ENCODE results near the gene ZSWIM7. TPM values are rescaled to one million over a fixed set of nuclear protein-coding genes. Genes with fewer than 3 reads are reported as not detected.
A peak's percentile ranks its signal among the peaks of the same experiment; 100 is the strongest.

The ZSWIM7 gene
- total and polyA plus RNA-seq, 7 donors, result 13.0 to 55.5 (median 25.8) TPM

GRCh38 chr17:16019347-16019746 is 19.8 kb upstream of the ZSWIM7 start:
- intact Hi-C loops (cut with DNase I), result no loop called here
- H3K36me3 ChIP-seq, result peaks cover 0 to 57% (median 4%) of the 10 kb centered on the region in 4 donors
- no peak overlapping the region for H3K27ac ChIP-seq
- no peak for TF ChIP-seq EP300 (IDR thresholded peaks at IDR 0.05)
- TF ChIP-seq POLR2A (IDR thresholded peaks at IDR 0.05), result no peak
- no peak for TF ChIP-seq CTCF (IDR thresholded peaks at IDR 0.05)
- TF ChIP-seq POLR2AphosphoS5 (IDR thresholded peaks at IDR 0.05), result no peak
- DNase-seq, result no peak
- no peaks in the 10 kb centered on the region for H3K27me3 ChIP-seq
- H3K4me3 ChIP-seq, result no peak overlapping the region
- no peaks in the 10 kb centered on the region for H3K9me3 ChIP-seq
- WGBS, 2 donors, result 88% methylated on average over 1 of the region's 1 CpG
- H3K4me1 ChIP-seq, result peaks cover 0 to 19% (median 10%) of the 10 kb centered on the region in 4 donors

GRCh38 chr17:16013943-16014407 is 14.5 kb upstream of the ZSWIM7 start:
- TF ChIP-seq POLR2A (IDR thresholded peaks at IDR 0.05) (no peak), CTCF (IDR thresholded peaks at IDR 0.05) (peak in 2 of 4 experiments; percentile 40 to 46), POLR2AphosphoS5 (IDR thresholded peaks at IDR 0.05) (peak in 1 of 4 donors; percentile 19)
- 59 to 71% methylated on average over 3 of the region's 3 CpGs for WGBS, 2 donors
- peaks cover 0 to 24% (median 3%) of the 10 kb centered on the region in 4 donors for H3K4me1 ChIP-seq
- intact Hi-C loops (cut with DNase I), result no loop called here
- peak overlapping the region in 2 of 4 donors; percentile 1 to 41 for H3K27ac ChIP-seq
- H3K36me3 ChIP-seq, result peaks cover 0 to 82% (median 3%) of the 10 kb centered on the region in 4 donors
- H3K27me3 ChIP-seq, result no peaks in the 10 kb centered on the region
- no peaks in the 10 kb centered on the region for H3K9me3 ChIP-seq
- no peak overlapping the region for H3K4me3 ChIP-seq
- no peak for DNase-seq

GRCh38 chr17:16007439-16007838 is 7.9 kb upstream of the ZSWIM7 start:
- TF ChIP-seq POLR2A (IDR thresholded peaks at IDR 0.05) (no peak), CTCF (IDR thresholded peaks at IDR 0.05) (no peak), EP300 (IDR thresholded peaks at IDR 0.05) (no peak), POLR2AphosphoS5 (IDR thresholded peaks at IDR 0.05) (no peak)
- intact Hi-C loops (cut with DNase I), result no loop called here
- no peak overlapping the region for H3K27ac ChIP-seq
- 94 to 95% methylated on average over 3 of the region's 3 CpGs for WGBS, 2 donors
- peaks cover 0 to 8% (median 0%) of the 10 kb centered on the region in 4 donors for H3K4me1 ChIP-seq
- no peaks in the 10 kb centered on the region for H3K27me3 ChIP-seq
- peaks cover 27 to 95% (median 51%) of the 10 kb centered on the region in 4 donors for H3K36me3 ChIP-seq
- DNase-seq, result no peak
- no peaks in the 10 kb centered on the region for H3K9me3 ChIP-seq
- H3K4me3 ChIP-seq, result no peak overlapping the region

GRCh38 chr17:16005636-16006035 is 6.1 kb upstream of the ZSWIM7 start:
- Histone ChIP-seq H3K27ac (no peak overlapping the region), H3K36me3 (peaks cover 31 to 94% (median 60%) of the 10 kb centered on the region in 4 donors)
- intact Hi-C loops (cut with DNase I), result no loop called here

More at GRCh38 chr17:16005636-16006035, 6.1 kb upstream of the ZSWIM7 start:
- Histone ChIP-seq H3K27me3 (no peaks in the 10 kb centered on the region), H3K4me3 (no peak overlapping the region), H3K9me3 (no peaks in the 10 kb centered on the region), H3K4me1 (peaks cover 0 to 11% (median 7%) of the 10 kb centered on the region in 4 donors)
- WGBS, 2 donors, result 95% methylated on average over 1 of the region's 1 CpG
- DNase-seq, result no peak
- TF ChIP-seq CTCF (IDR thresholded peaks at IDR 0.05), result no peak
- TF ChIP-seq EP300 (IDR thresholded peaks at IDR 0.05), result no peak
- TF ChIP-seq POLR2A (IDR thresholded peaks at IDR 0.05), result no peak
- no peak for TF ChIP-seq POLR2AphosphoS5 (IDR thresholded peaks at IDR 0.05)

All from sigmoid colon (tissue), 7 donors.